Omental fat pad (tissue), 4 donors: ENCODE measurements around the gene MEN1. TPM values are rescaled to one million over a fixed set of nuclear protein-coding genes. Genes with fewer than 3 reads are reported as not detected.

Source experiments
- ATAC-seq: fragments of 150-250 bp; one replicate; pipeline ENCODE4 v1.9.1; 2016; ENCODE audit warnings: mild to moderate bottlenecking, moderate library complexity; ENCODE audit not compliant: low FRiP score
- DNase-seq: peaks from one replicate; pipeline ENCODE4 v3.0.0-alpha.2; 2019; ENCODE audit warnings: low spot score
- CTCF ChIP-seq, 3 donors: fragments of 450-650 bp; IDR thresholded peaks; one replicate each; pipeline ENCODE4 v1.5.1; 2016 to 2017; ENCODE audit warnings: antibody characterized with exemption in 3 of 3, mild to moderate bottlenecking in 3 of 3, moderate library complexity in 2 of 3
- total RNA-seq, 4 donors: library from RNA; depleted of rRNA; stranded (reverse); fragments of >200 nt; gene quantifications; one replicate each; pipeline ENCODE4 v1.1.0, GENCODE V29; 2016

The MEN1 gene
- total RNA-seq, 4 donors from 2014 or later: 7.3 to 20.2 (median 12.2) TPM

- DNase-seq (no peak), ATAC-seq (no peak)
- no peak for TF ChIP-seq CTCF (IDR thresholded peaks at IDR 0.05)
Observed at GRCh38 chr11:64855596-64856304, 45.4 kb upstream of the MEN1 start.

GRCh38 chr11:64854534-64855502, 44.5 kb upstream of the MEN1 start:
- no peak for TF ChIP-seq CTCF (IDR thresholded peaks at IDR 0.05)
- ATAC-seq (peak; percentile 80), DNase-seq (peak; percentile 85)

DNA sequence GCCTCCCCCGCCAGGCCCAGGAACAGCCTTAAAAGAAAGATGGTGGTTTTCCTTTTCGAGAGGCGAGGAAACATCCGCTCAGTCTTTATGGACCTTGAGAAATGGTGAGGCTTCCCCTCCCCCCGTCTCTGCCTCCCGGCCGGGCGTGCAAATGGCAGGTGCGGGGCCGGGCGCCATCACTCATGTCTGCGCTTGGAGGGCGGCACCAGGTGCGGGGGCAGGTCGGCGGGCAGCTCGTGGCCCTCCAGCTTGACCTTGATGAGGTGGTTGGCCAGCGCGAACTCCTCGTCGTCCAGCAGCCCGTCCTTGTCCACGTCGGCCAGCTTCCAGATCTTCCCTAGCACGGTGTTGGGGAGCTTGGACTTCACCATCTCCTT, 43.8 kb upstream of the MEN1 start:
- TF ChIP-seq CTCF (IDR thresholded peaks at IDR 0.05): no peak
- no peak for ATAC-seq
- DNase-seq: no peak

DNA sequence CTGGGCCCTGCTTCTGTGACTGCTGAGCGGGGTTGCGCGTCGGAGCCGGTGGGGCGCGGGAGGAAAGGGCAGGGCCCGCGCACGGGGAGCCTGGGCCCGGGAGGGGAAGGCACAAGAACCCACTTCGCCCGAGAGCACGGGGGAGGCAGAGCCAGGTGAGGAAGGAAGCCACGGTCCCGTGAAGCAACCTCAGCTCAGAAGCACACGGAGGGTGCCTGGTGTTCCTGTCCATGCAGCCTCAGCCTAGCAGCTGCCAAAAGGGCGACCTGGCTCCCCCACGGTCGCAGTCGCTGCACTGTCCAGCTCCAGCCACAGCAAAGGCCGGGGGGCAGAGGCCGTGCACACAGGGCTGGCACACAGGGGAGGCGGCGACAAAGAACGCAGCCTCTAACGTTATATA, 43.4 kb upstream of the MEN1 start:
- ATAC-seq: no peak
- no peak for DNase-seq
- TF ChIP-seq CTCF (IDR thresholded peaks at IDR 0.05): no peak

- no peak for DNase-seq
- no peak for ATAC-seq
- no peak for TF ChIP-seq CTCF (IDR thresholded peaks at IDR 0.05)
Observed at GRCh38 chr11:64852804-64853509, 42.6 kb upstream of the MEN1 start.

GRCh38 chr11:64851831-64852351, 41.5 kb upstream of the MEN1 start:
- DNase-seq (no peak), ATAC-seq (no peak)
- no peak for TF ChIP-seq CTCF (IDR thresholded peaks at IDR 0.05)
